ENCODE results near the gene LRRC40. TPM values are rescaled to one million over a fixed set of nuclear protein-coding genes. Genes with fewer than 3 reads are reported as not detected.

Gene LRRC40
- total and polyA plus RNA-seq, 2 donors (not counting 1 experiment from before 2014, with no cell fraction given): 16.5 to 24.2 TPM

DNA sequence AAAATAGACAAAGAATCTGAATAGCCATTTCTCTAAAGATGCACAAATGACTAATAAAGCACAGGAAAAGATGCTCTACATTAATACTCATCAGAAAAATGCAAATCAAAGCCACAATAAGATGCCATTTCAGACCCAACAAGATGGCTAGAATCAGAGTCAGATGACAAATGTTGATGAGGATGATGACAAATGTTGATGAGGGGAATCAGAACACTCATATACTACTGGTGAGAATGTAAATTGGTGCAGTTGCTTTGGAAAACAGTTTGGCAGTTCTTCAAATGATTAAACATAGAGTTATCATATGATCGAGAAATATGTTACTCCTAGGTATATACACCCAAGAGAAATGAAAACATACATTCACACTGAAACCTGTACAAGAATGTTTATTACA is 33.9 kb downstream of the LRRC40 start:
- no peaks in the 10 kb centered on the region for H3K9me3 ChIP-seq (ENCODE audit: control insufficient read depth, insufficient read depth, low read depth, low read length)
- no peaks in the 10 kb centered on the region for H3K4me1 ChIP-seq (ENCODE audit: control insufficient read depth, extremely low read depth, insufficient read depth, low read length)
- no peaks in the 10 kb centered on the region for H3K27me3 ChIP-seq (ENCODE audit: control insufficient read depth, insufficient read depth, low read length)
- no peak for DNase-seq (ENCODE audit: low read depth in 2 of 2)
- H3K4me2 ChIP-seq (ENCODE audit: extremely low read depth, insufficient read depth, low read length): no peak overlapping the region
- no peaks in the 10 kb centered on the region for H4K20me1 ChIP-seq (ENCODE audit: control insufficient read depth, extremely low read depth, insufficient read depth, low read length)
- H2AFZ ChIP-seq (ENCODE audit: low read length): no peak overlapping the region
- H3K4me3 ChIP-seq (replicated peaks in 1 of 4; ENCODE audit: control extremely low read depth in 1 of 4, insufficient read depth in 1 of 4, low read depth in 3 of 4, low read length in 4 of 4): no peak overlapping the region
- TF ChIP-seq EZH2 (IDR thresholded peaks at IDR 0.05; ENCODE audit: low read length, missing control alignments) (no peak), CTCF (conservative IDR thresholded peaks at IDR 0.05 in 1 of 2, IDR thresholded peaks at IDR 0.05 in 1 of 2; ENCODE audit: low read depth in 1 of 2, low read length in 2 of 2) (no peak)
- no peaks in the 10 kb centered on the region for H3K79me2 ChIP-seq (ENCODE audit: control insufficient read depth, insufficient read depth, low read length)
- no peak overlapping the region for H3K9ac ChIP-seq (ENCODE audit: insufficient read depth, low read length)
- H3K27ac ChIP-seq (ENCODE audit: insufficient read depth, low read length): no peak overlapping the region
- H3K36me3 ChIP-seq (ENCODE audit: control insufficient read depth, insufficient read depth, low read length): no peaks in the 10 kb centered on the region

DNA sequence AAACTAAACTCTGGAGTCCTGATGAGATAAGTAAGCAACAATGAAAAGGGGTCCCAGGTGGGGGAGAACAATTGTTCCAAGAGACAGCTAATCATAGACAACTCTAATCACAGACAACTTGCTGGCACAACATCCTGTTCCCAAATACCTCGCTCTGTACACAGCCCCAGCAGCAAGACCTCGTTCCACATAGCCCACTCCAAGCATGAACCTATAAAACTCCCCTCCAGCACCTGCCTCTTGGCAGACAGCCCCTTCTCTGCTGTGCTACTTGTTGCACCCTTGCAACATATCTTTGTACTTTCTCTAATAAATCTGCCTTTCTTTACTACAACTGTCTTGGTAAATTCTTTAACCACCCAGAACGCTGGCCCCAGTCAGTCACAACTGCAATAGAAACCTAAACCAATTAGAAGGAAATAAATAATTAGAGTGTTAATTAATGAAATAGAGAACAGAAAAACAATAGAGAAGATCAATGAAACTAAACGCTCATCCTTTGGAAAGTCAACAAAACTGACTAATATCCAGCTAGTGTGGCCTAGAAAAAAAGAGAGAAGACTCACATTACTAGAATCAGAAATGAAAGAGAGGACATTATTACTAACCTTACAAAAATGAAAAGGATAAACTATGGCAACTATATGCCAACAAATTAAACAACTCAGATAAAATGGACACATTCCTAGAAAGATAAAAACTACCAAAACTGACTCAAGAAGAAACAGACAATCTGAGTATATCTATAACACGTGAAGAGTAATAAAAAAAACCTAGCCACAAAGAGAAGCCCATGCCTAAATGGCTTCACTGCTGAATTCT is 36.1 kb downstream of the LRRC40 start:
- H3K27me3 ChIP-seq (ENCODE audit: control insufficient read depth, insufficient read depth, low read length): no peaks in the 10 kb centered on the region
- no peak overlapping the region for H3K4me3 ChIP-seq (replicated peaks in 1 of 4; ENCODE audit: control extremely low read depth in 1 of 4, insufficient read depth in 1 of 4, low read depth in 3 of 4, low read length in 4 of 4)
- H3K4me1 ChIP-seq (ENCODE audit: control insufficient read depth, extremely low read depth, insufficient read depth, low read length): no peaks in the 10 kb centered on the region
- no peaks in the 10 kb centered on the region for H3K79me2 ChIP-seq (ENCODE audit: control insufficient read depth, insufficient read depth, low read length)
- H3K9ac ChIP-seq (ENCODE audit: insufficient read depth, low read length): no peak overlapping the region
- TF ChIP-seq CTCF (conservative IDR thresholded peaks at IDR 0.05 in 1 of 2, IDR thresholded peaks at IDR 0.05 in 1 of 2; ENCODE audit: low read depth in 1 of 2, low read length in 2 of 2): no peak
- TF ChIP-seq EZH2 (IDR thresholded peaks at IDR 0.05; ENCODE audit: low read length, missing control alignments): no peak
- no peak overlapping the region for H3K27ac ChIP-seq (ENCODE audit: insufficient read depth, low read length)
- no peak overlapping the region for H2AFZ ChIP-seq (ENCODE audit: low read length)
- no peak overlapping the region for H3K4me2 ChIP-seq (ENCODE audit: extremely low read depth, insufficient read depth, low read length)
- H4K20me1 ChIP-seq (ENCODE audit: control insufficient read depth, extremely low read depth, insufficient read depth, low read length): no peaks in the 10 kb centered on the region
- no peak for DNase-seq (ENCODE audit: low read depth in 2 of 2)
- no peaks in the 10 kb centered on the region for H3K36me3 ChIP-seq (ENCODE audit: control insufficient read depth, insufficient read depth, low read length)
- H3K9me3 ChIP-seq (ENCODE audit: control insufficient read depth, insufficient read depth, low read depth, low read length): no peaks in the 10 kb centered on the region

- Histone ChIP-seq H4K20me1 (ENCODE audit: control insufficient read depth, extremely low read depth, insufficient read depth, low read length) (no peaks in the 10 kb centered on the region), H3K4me2 (ENCODE audit: extremely low read depth, insufficient read depth, low read length) (no peak overlapping the region), H3K9me3 (ENCODE audit: control insufficient read depth, insufficient read depth, low read depth, low read length) (no peaks in the 10 kb centered on the region), H3K9ac (ENCODE audit: insufficient read depth, low read length) (no peak overlapping the region), H3K4me3 (replicated peaks in 1 of 4; ENCODE audit: control extremely low read depth in 1 of 4, insufficient read depth in 1 of 4, low read depth in 3 of 4, low read length in 4 of 4) (no peak overlapping the region), H3K27ac (ENCODE audit: insufficient read depth, low read length) (no peak overlapping the region), H3K4me1 (ENCODE audit: control insufficient read depth, extremely low read depth, insufficient read depth, low read length) (no peaks in the 10 kb centered on the region), H3K79me2 (ENCODE audit: control insufficient read depth, insufficient read depth, low read length) (no peaks in the 10 kb centered on the region), H3K27me3 (ENCODE audit: control insufficient read depth, insufficient read depth, low read length) (no peaks in the 10 kb centered on the region), H3K36me3 (ENCODE audit: control insufficient read depth, insufficient read depth, low read length) (no peaks in the 10 kb centered on the region), H2AFZ (ENCODE audit: low read length) (no peak overlapping the region)
- TF ChIP-seq EZH2 (IDR thresholded peaks at IDR 0.05; ENCODE audit: low read length, missing control alignments) (no peak), CTCF (conservative IDR thresholded peaks at IDR 0.05 in 1 of 2, IDR thresholded peaks at IDR 0.05 in 1 of 2; ENCODE audit: low read depth in 1 of 2, low read length in 2 of 2) (no peak)
- DNase-seq (ENCODE audit: low read depth in 2 of 2): no peak
Measured at GRCh38 chr1:70168283-70168682, 37.1 kb downstream of the LRRC40 start.
